COR-L47 (cell line): ENCODE measurements around the gene MEDAG.
"Not testable (repeated sequence)": the region's sequence is repeated elsewhere in the genome, so short reads cannot be mapped to it uniquely, and the experiment has no call there.

ENCODE experiments used
- DNase-seq: peaks from one replicate; lab custom pipeline; 2025; lab: John Stamatoyannopoulos, UW

MEDAG gene

GRCh38 chr13:30907121-30907861, 1.2 kb downstream of the MEDAG start:
- no peak for DNase-seq

- no peak for DNase-seq
These were observed 2.4 kb downstream of the MEDAG start for GRCh38 chr13:30908416-30908980.

- no peak for DNase-seq
These were observed 4.6 kb downstream of the MEDAG start for GRCh38 chr13:30910676-30911075.

- no peak for DNase-seq
These were observed 9.8 kb downstream of the MEDAG start for GRCh38 chr13:30915691-30916541.

- DNase-seq: no peak
These were observed 10.9 kb downstream of the MEDAG start for GRCh38 chr13:30916991-30917390.

- no peak for DNase-seq
These were observed 12.8 kb downstream of the MEDAG start for GRCh38 chr13:30918662-30919405.

- no peak for DNase-seq
These were observed 14.3 kb downstream of the MEDAG start for GRCh38 chr13:30920162-30920909.

- no peak for DNase-seq
These were observed 17.3 kb downstream of the MEDAG start for GRCh38 chr13:30923418-30923817.

GRCh38 chr13:30924721-30925120, 18.6 kb downstream of the MEDAG start:
- no peak for DNase-seq

GRCh38 chr13:30925429-30925828, 19.4 kb downstream of the MEDAG start:
- DNase-seq: no peak

GRCh38 chr13:30926781-30927180, 20.7 kb downstream of the MEDAG start:
- DNase-seq: no peak

- DNase-seq: not testable (repeated sequence)
These were observed 21.1 kb downstream of the MEDAG start for GRCh38 chr13:30927188-30927587.

- no peak for DNase-seq
These were observed 21.5 kb downstream of the MEDAG start for GRCh38 chr13:30927595-30927994.

- DNase-seq: no peak
These were observed 22.9 kb downstream of the MEDAG start for GRCh38 chr13:30928978-30929377.

GRCh38 chr13:30932481-30933353, 26.6 kb downstream of the MEDAG start, which contains the start of gene TEX26:
Gene TEX26, plus strand, starts transcription at chr13:30932656. Its CDS starts 60 bp downstream, at chr13:30932716.
- no peak for DNase-seq

GRCh38 chr13:30933354-30933670, 27.2 kb downstream of the MEDAG start:
- no peak for DNase-seq

- DNase-seq: no peak
These were observed 28.3 kb downstream of the MEDAG start for GRCh38 chr13:30934381-30934780.

GRCh38 chr13:30934803-30935202, 28.7 kb downstream of the MEDAG start:
- no peak for DNase-seq

GRCh38 chr13:30936971-30937370, 30.9 kb downstream of the MEDAG start:
- no peak for DNase-seq

GRCh38 chr13:30943881-30944280, 37.8 kb downstream of the MEDAG start:
- DNase-seq: no peak
